MM.1S (cell line): ENCODE measurements around the gene JCHAIN.

Experiments
- CTCF ChIP-seq: fragments of 300-600 bp; sonication (generic); IDR thresholded peaks from 2 replicates; pipeline ENCODE4 v1.5.1; 2016; ENCODE audit warnings: antibody characterized with exemption, low read length, mixed read lengths
- EZH2 ChIP-seq: fragments of 300-600 bp; sonication (generic); optimal IDR thresholded peaks from 2 replicates; pipeline ENCODE3; 2017; ENCODE audit warnings: low read depth, mild to moderate bottlenecking, antibody characterized with exemption, low read length, mixed read lengths

- TF ChIP-seq CTCF = no peak
- no peak for TF ChIP-seq EZH2
Measured at GRCh38 chr4:70691661-70692060, 25.4 kb upstream of the JCHAIN start.
